GM19397 (cell line): Measurements from ENCODE around the gene CYTH1.

Source experiments
- ATAC-seq: cut with Tn5 transposase; IDR thresholded peaks from one replicate; pipeline ENCODE4 v1.9.1; 2021; ENCODE audit warnings: mild to moderate bottlenecking, moderate library complexity; ENCODE audit not compliant: unreplicated experiment

Gene CYTH1, protein sequence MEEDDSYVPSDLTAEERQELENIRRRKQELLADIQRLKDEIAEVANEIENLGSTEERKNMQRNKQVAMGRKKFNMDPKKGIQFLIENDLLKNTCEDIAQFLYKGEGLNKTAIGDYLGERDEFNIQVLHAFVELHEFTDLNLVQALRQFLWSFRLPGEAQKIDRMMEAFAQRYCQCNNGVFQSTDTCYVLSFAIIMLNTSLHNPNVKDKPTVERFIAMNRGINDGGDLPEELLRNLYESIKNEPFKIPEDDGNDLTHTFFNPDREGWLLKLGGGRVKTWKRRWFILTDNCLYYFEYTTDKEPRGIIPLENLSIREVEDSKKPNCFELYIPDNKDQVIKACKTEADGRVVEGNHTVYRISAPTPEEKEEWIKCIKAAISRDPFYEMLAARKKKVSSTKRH

DNA sequence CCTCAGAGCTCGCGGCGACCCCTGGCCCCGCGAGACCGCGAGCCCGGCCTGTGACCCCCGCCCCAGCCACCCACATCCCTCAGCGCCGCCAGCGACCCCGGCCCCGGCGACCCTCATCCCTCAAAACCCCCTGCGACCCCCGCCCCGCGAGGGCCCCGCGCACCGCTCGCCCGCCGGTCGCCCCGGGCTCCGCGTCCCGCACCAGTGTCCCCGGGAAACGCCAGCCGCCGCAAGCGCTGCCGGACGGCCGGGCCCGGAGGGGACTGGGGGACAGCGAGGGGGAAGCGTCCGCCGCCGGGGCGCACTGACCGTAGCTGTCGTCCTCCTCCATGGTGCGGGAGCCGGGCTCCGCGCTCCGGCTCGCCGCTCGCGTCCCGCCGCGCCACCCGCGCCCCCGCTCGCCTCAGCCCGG is at the start of gene CYTH1:
Gene CYTH1 (minus strand): TSS at position 381 of the 412 bp plus-strand sequence. CDS start 50 bp downstream, at position 331.
- peak; percentile 12 for ATAC-seq

GRCh38 chr17:78829477-78829876 is 47.4 kb upstream of the CYTH1 start:
- no peak for ATAC-seq

- ATAC-seq: no peak
Measured at GRCh38 chr17:78828470-78829185, 46.6 kb upstream of the CYTH1 start.

DNA sequence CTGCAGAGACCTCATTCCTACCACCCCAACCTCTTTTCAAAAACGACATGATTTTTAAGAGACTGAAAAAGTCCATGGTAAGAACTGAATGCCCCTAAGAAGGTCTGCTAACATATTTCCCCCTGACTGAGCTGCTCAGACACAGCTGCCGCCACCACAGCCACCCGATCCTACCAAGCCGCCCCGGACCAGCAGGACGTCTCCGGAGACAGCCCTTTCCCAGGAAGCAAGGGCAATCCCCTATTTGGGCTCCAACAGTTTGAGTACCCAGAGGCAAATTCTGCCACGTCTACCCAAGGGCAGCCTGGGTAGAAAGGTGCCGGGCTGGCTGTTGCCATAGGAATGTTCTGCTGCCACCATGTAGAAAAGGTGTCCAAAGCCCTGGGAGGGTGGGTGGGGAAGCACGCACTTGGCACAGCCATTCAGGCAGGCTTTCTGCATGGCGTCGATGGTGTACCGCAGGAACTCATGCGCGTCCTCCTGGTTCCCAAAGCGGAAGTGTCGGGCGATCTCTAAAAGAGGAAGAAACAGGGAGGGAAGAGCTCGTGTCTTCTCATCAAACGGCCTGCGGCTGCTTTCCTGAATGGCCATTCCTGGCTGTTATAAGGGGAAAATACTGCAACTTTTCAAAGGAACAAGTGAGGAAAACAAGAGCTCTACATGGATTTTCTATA is 44.9 kb upstream of the CYTH1 start:
- no peak for ATAC-seq

DNA sequence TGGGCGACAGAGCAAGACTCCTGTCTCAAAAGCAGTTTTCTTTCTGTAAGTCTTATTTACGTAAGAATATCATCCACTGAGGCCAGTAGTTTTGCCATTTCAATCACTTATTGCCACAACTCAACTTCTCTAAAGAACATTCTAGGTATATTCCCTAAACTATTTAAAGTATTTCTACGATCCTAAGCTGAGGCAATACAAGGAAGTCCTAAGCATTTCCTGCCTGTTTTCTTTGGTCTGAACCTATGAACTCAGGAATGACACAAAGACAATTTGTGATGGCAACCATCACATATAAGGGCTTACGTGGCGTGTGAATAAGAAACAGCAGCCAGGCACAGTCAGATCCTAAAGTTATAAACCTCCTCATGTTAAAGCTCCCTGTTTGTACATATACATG is 44.3 kb upstream of the CYTH1 start:
- no peak for ATAC-seq

DNA sequence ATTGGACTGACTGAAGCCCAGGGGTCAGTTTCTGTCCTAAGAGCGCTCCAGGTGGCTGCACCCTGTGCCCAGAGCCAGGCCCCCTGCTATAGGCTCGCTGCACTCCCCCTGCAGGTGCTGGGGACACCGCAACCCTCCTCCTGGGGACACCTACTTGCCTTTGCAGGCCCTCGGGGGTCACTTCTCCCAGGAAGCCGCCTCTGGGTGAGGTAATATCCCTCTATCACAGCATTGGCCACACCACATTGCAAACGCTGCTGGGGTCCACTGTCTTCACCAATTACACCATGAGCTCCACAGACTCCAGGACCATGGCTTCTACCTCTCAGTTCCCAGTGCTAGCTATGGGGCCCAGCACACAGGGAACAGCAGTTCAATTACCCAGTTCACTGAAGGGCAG is 43.6 kb upstream of the CYTH1 start:
- ATAC-seq: no peak

DNA sequence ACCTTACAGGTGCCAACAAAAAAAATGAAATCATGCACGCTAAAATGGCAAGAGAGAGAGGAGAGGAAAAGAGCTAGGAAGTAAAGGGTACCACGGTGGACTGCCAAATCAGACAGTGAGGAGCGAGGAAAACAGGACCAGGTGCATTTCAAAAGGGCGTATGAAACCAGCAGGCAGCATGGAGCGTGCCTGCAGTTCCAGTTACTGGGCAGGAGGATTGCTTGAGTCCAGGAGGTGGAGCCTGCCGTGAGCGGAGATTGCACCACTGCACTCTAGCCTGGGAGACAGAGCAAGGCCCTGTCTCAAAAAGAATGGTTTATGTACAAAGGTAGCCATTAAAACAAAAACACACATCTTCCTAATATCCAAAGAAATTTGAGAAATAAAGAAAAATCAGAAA is 42.2 kb upstream of the CYTH1 start:
- ATAC-seq: no peak

DNA sequence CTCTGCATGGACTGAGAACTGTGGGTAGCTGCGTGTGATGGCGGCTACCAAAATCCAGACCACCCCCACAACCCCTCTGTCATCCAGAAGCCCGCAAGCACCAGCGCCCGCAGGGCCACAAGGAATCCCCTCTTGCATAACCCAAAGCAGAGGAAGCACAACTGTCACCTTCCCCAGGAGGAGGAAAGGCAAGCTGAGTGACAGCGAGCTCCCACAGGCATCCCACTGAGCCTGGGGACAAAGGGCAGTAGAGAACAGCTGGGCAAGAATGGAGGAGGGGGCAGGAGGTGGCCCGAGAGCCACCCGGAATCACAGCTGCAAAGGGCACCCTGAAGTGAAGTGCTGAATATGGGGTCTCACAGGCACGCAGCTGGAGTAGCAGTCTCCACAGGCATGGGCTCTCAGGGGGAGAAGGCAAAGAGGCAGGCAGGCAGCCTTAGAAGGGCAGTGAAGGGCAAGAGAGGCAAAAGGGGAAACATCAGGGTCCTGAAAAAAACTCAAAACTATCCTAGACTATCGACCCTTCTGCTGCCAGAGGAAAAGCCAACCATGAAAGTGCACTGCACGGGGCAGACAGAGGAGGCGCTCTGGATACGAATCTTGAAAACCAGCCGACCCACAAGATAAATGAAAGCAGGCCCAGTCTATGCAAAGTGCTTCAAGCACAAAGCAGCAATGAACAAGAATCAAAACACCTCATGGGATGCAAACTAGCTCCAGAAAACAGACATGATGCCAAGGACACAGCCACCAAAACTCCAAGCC is 41.4 kb upstream of the CYTH1 start:
- ATAC-seq: no peak

GRCh38 chr17:78822552-78822951 is 40.5 kb upstream of the CYTH1 start:
- ATAC-seq: no peak

GRCh38 chr17:78821961-78822360 is 39.9 kb upstream of the CYTH1 start:
- ATAC-seq: no peak

DNA sequence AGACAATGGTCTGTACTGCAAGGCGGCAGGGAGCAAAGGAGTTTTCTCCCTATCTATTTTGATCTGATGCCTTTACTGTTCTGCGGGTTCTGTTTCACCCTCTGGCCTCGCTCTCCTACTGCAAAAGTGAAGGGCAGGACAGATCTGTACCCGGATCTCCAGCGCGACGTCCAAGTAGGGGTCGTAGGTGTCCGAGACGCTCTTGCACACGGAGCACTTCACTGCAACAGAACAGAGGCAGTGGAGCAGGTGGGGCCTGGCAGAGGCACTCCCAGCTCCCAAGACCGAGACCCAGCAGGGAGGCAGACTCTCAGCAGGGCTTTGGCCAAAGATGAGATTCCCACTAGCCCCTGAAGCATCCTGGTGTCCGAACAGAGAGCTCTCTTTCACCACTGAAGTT is 38.8 kb upstream of the CYTH1 start:
- no peak for ATAC-seq

DNA sequence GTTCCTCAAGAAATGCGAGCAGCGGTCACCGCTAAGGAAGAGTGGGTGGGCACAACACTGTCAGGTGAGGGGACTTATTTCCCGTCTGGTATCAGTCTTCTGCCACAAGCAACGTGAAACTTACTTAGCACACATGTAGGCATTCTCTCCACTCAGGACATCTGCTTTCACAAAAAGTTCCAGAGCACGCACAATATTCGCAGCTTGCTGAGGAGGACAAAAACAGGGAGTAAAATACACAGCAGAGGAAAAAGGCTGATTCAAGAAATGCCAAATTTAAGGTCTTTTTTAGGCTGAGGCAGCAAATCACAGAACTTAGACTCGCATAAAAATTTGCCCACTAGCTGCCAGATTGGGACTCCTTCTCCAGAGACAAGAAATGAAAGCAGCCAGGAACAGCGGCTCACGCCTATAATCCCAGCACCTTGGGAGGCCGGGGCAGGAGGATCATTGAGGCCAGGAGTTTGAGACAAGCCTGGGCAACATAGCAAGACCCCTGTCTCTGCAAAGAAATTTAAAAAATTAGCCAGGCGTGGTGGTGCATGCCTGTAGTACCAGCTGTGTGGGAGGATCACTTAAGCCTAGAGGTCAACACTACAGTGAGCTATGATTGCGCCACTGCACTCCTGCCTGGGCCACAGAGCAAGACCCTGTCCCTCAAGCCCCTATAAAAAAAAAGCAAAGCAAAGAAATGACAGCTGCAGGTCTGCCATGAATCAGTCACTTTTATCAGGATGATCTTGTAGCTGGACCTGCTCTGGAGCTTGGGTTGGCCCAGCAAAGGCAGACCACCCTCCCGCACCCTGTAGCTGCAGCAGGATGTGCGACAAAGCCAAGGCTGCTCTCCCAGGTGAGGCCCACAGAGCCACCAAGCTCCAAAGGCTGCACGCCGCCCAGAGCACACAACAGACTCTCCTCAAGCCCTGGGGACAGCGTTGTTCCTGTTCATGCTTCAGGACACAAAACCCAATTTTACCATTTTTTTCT is 38.0 kb upstream of the CYTH1 start:
- no peak for ATAC-seq

- no peak for ATAC-seq
Measured at GRCh38 chr17:78819402-78819801, 37.3 kb upstream of the CYTH1 start.

DNA sequence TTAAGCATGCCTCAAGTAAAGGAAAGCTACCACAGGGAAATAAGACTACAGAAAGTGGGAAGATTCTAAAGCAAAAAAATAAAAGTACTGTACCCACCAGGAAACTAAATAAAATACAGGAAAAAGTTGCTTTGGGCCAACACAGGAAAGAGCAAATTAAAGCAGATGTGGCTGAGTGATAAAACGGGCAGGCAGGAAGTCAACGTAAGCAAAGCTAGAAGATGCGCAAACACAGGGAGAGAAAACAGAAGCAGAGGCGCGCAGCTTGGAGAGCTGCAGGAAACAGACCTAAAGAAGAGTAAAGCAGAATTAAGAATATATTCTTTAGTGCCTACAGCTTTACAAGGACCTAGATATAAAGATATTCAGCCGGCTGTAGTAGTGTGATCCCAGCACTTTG is 36.9 kb upstream of the CYTH1 start:
- no peak for ATAC-seq

DNA sequence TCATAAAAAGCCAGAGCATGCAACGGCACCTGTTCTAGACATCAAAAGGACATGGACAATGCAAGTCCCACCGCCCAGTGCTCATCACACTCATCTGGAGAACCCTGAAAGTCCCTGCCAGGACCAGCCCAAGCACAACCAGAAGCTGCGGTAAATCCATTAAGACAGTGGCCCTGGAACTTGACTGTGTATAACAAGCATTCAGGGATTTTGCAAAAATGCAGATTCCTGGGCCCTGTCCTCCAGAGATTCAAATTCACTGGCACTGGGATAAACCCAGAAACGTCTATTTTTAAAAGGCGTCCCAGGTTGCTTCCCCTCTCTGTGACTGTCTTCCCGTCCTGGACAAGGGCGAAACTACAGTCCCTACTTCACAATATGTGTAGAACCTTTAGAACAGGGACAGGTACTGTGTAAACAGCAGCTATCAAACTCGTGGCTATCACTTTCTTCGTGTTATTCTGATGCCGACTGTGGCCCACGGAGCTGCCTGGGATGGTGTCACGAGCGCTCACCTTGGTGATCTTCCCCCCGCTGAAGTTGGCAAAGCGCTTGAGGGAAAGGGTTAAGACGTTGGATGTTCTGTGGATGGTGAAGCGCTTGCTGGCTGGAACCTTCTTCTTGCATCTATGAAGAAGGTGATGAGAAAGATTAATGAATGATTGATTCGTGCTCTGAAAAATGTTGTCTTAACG is 36.2 kb upstream of the CYTH1 start:
- no peak for ATAC-seq

DNA sequence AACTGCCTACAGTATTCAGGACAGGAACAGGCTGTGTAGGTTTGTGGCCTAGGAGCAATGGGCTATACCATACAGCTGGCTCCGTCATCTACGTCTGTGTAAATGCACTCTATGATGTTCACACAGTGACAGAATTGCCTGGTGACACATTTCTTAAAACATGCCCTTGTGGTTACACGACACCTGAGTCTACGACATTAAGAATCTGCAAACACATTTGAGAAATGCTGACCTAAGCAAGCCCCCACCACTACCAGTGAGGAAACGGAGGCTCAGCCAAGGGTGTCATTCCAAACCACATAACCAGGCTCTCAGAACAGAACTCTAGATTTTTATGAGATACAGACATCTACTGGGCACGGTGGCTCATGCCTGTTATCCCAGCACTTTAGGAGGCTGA is 35.0 kb upstream of the CYTH1 start:
- no peak for ATAC-seq

- ATAC-seq: no peak
Measured at GRCh38 chr17:78815696-78816095, 33.6 kb upstream of the CYTH1 start.

DNA sequence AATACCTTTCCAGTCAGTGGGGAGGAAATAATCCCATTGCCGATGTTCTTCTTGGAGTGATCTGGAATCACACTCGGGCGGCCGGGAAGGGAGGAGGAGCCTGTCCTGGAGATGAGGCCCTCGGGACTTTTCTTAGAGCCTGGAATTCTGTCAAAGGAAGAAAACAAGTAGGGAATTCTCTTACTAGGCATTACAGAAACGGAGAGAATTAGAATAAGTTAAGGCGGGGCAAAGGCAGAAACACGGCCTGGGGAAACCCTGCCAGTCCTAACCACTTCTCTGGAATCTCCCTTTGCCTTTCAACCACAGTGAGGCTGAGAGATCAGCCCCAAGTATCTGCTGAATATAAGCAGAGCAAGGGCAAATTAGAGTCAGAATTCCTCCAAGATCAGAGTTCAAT is 30.8 kb upstream of the CYTH1 start:
- no peak for ATAC-seq

DNA sequence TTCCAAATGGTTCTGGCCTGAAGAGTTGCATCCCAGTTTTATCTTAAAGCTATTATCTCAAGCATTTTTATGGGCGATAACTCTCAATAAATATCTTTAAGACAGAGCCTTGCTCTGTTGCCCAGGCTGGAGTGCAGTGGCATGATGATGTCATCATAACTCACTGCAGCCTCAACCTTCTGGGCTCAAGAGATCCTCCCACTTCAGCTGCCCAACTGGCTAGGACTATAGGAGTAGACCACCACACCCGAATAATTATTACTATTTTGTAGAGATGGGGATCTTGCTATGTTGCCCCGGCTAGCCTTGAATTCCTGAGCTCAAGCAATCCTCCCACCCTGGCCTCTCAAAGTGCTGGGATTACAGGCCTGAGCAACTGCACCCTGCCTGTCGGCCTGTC is 26.1 kb upstream of the CYTH1 start:
- no peak for ATAC-seq
